Breast epithelium (tissue), 3 donors: ENCODE results near the gene NDUFS8.

Experiments
- CTCF ChIP-seq, 3 donors: fragments of 450-650 bp; IDR thresholded peaks; one replicate each; pipeline ENCODE4 v1.5.1; 2016 to 2017; ENCODE audit warnings: antibody characterized with exemption in 3 of 3, mild to moderate bottlenecking in 3 of 3, moderate library complexity in 3 of 3
- POLR2AphosphoS5 ChIP-seq, 3 donors: sonication (generic); formaldehyde crosslinking; IDR thresholded peaks; one replicate each; pipeline ENCODE4 v1.6.1; 2017; ENCODE audit warnings: antibody characterized with exemption in 3 of 3

GRCh38 chr11:68057807-68058206 lies 27.3 kb downstream of the NDUFS8 start:
- no peak for TF ChIP-seq CTCF (IDR thresholded peaks at IDR 0.05)
- TF ChIP-seq POLR2AphosphoS5 (IDR thresholded peaks at IDR 0.05), result no peak
